Sigmoid colon (tissue), 7 donors: Measurements from ENCODE around the gene WSCD1. TPM values are rescaled to one million over a fixed set of nuclear protein-coding genes. Genes with fewer than 3 reads are reported as not detected.

ENCODE experiments used
- DNase-seq: peaks from one replicate; pipeline ENCODE4 v3.0.0-alpha.2; 2019
- H3K27ac ChIP-seq, 4 donors: fragments of 200-600 bp; sonication (generic); one replicate each; pipeline ENCODE4 v1.5.1; 2016 to 2019; ENCODE audit warnings: mild to moderate bottlenecking in 1 of 4
- H3K27me3 ChIP-seq, 3 donors: fragments of 200-600 bp; sonication (generic); one replicate each; pipeline ENCODE4 v1.5.1; 2019; ENCODE audit warnings: mild to moderate bottlenecking in 1 of 3
- H3K36me3 ChIP-seq, 4 donors: fragments of 200-600 bp; sonication (generic); one replicate each; pipeline ENCODE4 v1.5.1; 2016 to 2019
- H3K4me1 ChIP-seq, 4 donors: fragments of 200-600 bp; sonication (generic); one replicate each; pipeline ENCODE4 v1.5.1; 2017 to 2019
- H3K4me3 ChIP-seq, 4 donors: fragments of 200-600 bp; sonication (generic); one replicate each; pipeline ENCODE4 v1.5.1; 2017 to 2019; ENCODE audit warnings: mild to moderate bottlenecking in 2 of 4, moderate library complexity in 1 of 4
- H3K9me3 ChIP-seq, 4 donors: fragments of 200-600 bp in 3 of 4; sonication (generic) in 3 of 4; one replicate each; pipeline versions ENCODE4 v1.5.1 to v1.6.1; 2013 to 2019
- EP300 ChIP-seq, 4 donors: sonication (generic); formaldehyde crosslinking; IDR thresholded peaks; one replicate each; pipeline ENCODE4 v1.6.1; 2017; ENCODE audit warnings: antibody characterized with exemption in 4 of 4
- POLR2A ChIP-seq, 2 donors: fragments of 450-650 bp; IDR thresholded peaks; one replicate each; pipeline ENCODE4 v1.6.1; 2016; ENCODE audit warnings: antibody characterized with exemption in 2 of 2, mild to moderate bottlenecking in 2 of 2, moderate library complexity in 2 of 2
- POLR2AphosphoS5 ChIP-seq, 4 donors: sonication (generic); formaldehyde crosslinking; IDR thresholded peaks; one replicate each; pipeline ENCODE4 v1.6.1; 2017; ENCODE audit warnings: antibody characterized with exemption in 4 of 4
- WGBS, 2 donors: extraction: QIAGEN DNeasy Blood & Tissue Kit; methylation state at CpG; one replicate each; pipeline ENCODE4 v1.1.7; 2013; 5-methylcytosine and 5-hydroxymethylcytosine counted together
- intact Hi-C: fragments of 100-400 bp; cut with DNase I; formaldehyde crosslinking; loops from one replicate; pipeline ENCODE4 v1.15.1; 2023
- polyA plus RNA-seq, 3 donors: library from polyadenylated mRNA; stranded (reverse); fragments of 200-250 nt; gene quantifications; one replicate each; pipeline ENCODE4 v1.2.3, GENCODE V29; 2013
- total RNA-seq, 4 donors: library from RNA; depleted of rRNA; stranded (reverse); fragments of >200 nt; gene quantifications; one replicate each; pipeline ENCODE4 v1.1.0, GENCODE V29; 2016
- TF ChIP-seq, protein P1 (sequence below), 4 experiments: fragments of 450-650 bp in 3 of 4; fragments of 200-600 bp in 1 of 4; IDR thresholded peaks; one replicate each; pipeline ENCODE4 v1.5.1; 2016 to 2019; ENCODE audit warnings: antibody characterized with exemption in 4 of 4, mild to moderate bottlenecking in 3 of 4, moderate library complexity in 2 of 4
- donor health status: healthy with polysubstance abuse.
- donor health status: Bipolar disorder and iron deficiency.
- donor health status: healthy.

Gene WSCD1
- total and polyA plus RNA-seq, 7 donors, result 1.6 to 9.6 (median 3.8) TPM

DNA sequence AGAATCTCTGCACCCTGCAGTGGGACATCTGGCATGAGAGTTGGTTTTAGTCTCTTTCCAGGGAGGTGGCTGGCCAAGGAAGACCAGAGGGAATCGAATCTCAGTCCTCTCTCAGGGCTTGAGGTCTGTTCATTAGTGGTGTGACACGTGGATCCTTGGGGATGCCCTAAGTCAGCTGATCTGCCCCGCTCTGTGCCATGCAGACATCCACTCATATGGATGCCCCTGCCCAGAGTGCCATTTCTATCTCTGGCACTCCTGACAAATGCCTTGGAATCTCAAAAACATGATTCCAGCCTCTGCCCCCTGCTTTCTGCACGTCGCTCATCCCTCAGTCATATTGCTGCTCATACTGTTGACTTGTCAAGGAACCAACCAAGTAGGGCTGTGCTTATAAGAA is 38.8 kb downstream of the WSCD1 start:
- Histone ChIP-seq H3K4me3 (no peak overlapping the region), H3K27ac (no peak overlapping the region), H3K36me3 (no peaks in the 10 kb centered on the region), H3K4me1 (no peaks in the 10 kb centered on the region), H3K9me3 (no peaks in the 10 kb centered on the region), H3K27me3 (no peaks in the 10 kb centered on the region)
- WGBS, 2 donors, result 89 to 92% methylated on average over 5 of the region's 5 CpGs
- TF ChIP-seq POLR2A (IDR thresholded peaks at IDR 0.05) (no peak), POLR2AphosphoS5 (IDR thresholded peaks at IDR 0.05) (no peak), EP300 (IDR thresholded peaks at IDR 0.05) (no peak)
- TF ChIP-seq, protein P1, sequence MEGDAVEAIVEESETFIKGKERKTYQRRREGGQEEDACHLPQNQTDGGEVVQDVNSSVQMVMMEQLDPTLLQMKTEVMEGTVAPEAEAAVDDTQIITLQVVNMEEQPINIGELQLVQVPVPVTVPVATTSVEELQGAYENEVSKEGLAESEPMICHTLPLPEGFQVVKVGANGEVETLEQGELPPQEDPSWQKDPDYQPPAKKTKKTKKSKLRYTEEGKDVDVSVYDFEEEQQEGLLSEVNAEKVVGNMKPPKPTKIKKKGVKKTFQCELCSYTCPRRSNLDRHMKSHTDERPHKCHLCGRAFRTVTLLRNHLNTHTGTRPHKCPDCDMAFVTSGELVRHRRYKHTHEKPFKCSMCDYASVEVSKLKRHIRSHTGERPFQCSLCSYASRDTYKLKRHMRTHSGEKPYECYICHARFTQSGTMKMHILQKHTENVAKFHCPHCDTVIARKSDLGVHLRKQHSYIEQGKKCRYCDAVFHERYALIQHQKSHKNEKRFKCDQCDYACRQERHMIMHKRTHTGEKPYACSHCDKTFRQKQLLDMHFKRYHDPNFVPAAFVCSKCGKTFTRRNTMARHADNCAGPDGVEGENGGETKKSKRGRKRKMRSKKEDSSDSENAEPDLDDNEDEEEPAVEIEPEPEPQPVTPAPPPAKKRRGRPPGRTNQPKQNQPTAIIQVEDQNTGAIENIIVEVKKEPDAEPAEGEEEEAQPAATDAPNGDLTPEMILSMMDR (IDR thresholded peaks at IDR 0.05), result no peak
- intact Hi-C loops, result no loop called here
- no peak for DNase-seq

DNA sequence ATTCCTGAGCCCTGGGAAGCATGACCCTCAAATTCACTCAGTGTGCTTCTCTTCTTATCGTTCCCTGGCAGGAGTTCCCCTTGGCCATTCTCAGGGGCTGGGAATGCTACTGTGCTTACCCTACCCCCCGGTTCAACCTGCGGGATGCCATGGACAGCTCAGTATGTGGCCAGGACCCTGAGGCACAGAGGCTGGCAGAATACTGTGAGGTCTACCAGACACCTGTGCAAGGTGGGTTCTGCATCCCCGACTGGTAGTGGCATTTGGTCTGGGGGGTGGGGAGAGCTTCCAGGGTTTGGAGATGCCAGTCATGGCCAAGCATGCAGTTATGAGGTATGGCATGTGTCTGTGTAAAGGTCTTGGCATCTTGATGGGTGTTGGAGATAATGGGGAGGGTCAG is 39.4 kb downstream of the WSCD1 start:
- no peak for DNase-seq
- intact Hi-C loops, result no loop called here
- WGBS, 2 donors, result 92 to 95% methylated on average over 4 of the region's 4 CpGs
- no peak overlapping the region for H3K27ac ChIP-seq
- TF ChIP-seq, protein P1 (IDR thresholded peaks at IDR 0.05), result no peak
- TF ChIP-seq POLR2AphosphoS5 (IDR thresholded peaks at IDR 0.05), result no peak
- no peaks in the 10 kb centered on the region for H3K36me3 ChIP-seq
- no peak overlapping the region for H3K4me3 ChIP-seq
- no peaks in the 10 kb centered on the region for H3K4me1 ChIP-seq
- no peaks in the 10 kb centered on the region for H3K27me3 ChIP-seq
- no peaks in the 10 kb centered on the region for H3K9me3 ChIP-seq

DNA sequence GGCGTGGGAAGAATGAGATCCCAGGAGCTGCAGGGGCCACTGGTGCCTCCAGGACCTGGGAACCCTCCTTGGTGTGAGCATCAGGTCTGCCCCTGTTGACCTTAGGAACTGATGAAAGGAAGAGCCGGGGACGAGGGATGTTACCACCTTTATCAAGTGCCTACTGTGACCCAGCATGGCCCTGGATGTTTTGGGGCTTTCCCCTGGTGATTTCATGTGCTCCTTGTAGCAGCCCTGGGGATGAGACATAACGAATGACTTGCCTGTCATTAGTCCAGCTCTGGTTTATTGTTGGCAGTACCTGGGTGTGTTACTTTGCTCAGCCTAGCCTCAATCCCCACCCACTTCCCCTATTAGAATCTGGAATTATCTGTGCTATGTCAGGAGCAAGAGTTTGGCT is 39.9 kb downstream of the WSCD1 start:
- TF ChIP-seq POLR2A (IDR thresholded peaks at IDR 0.05) (no peak), POLR2AphosphoS5 (IDR thresholded peaks at IDR 0.05) (no peak), EP300 (IDR thresholded peaks at IDR 0.05) (no peak)
- TF ChIP-seq, protein P1 (IDR thresholded peaks at IDR 0.05), result no peak
- intact Hi-C loops, result no loop called here
- Histone ChIP-seq H3K4me3 (no peak overlapping the region), H3K36me3 (no peaks in the 10 kb centered on the region), H3K4me1 (no peaks in the 10 kb centered on the region), H3K27ac (no peak overlapping the region), H3K9me3 (no peaks in the 10 kb centered on the region), H3K27me3 (no peaks in the 10 kb centered on the region)
- 51 to 76% methylated on average over 4 of the region's 4 CpGs for WGBS, 2 donors
- no peak for DNase-seq

DNA sequence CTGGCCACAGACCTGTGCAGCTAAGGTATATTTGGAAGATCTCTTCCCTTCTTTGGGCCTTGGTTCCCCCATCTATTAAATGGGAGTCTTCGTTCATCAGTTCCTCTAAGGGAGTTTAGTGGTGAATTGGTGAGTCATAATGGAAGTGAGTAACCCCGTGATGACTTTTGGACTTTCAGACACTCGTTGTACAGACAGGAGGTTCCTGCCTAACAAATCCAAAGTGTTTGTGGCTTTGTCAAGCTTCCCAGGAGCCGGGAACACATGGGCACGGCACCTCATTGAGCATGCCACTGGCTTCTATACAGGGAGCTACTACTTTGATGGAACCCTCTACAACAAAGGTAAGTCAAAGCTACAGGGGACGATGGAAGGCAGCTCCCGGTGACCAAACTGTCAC is 40.4 kb downstream of the WSCD1 start:
- no peaks in the 10 kb centered on the region for H3K4me1 ChIP-seq
- H3K27me3 ChIP-seq, result no peaks in the 10 kb centered on the region
- H3K36me3 ChIP-seq, result no peaks in the 10 kb centered on the region
- H3K9me3 ChIP-seq, result no peaks in the 10 kb centered on the region
- 39 to 71% methylated on average over 7 of the region's 7 CpGs for WGBS, 2 donors
- DNase-seq, result no peak
- no peak overlapping the region for H3K4me3 ChIP-seq
- no peak overlapping the region for H3K27ac ChIP-seq
- no peak for TF ChIP-seq EP300 (IDR thresholded peaks at IDR 0.05)
- intact Hi-C loops, result no loop called here

DNA sequence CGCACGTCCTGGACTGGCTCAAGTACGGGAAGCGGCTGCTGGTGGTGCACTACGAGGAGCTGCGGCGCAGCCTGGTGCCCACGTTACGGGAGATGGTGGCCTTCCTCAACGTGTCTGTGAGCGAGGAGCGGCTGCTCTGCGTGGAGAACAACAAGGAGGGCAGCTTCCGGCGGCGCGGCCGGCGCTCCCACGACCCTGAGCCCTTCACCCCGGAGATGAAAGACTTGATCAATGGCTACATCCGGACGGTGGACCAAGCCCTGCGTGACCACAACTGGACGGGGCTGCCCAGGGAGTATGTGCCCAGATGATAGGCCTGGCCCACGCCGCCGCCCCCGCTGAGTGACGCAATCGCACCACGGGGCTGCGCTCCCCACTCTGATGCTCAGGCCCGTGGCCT is 50.2 kb downstream of the WSCD1 start:
- no peak for TF ChIP-seq POLR2A (IDR thresholded peaks at IDR 0.05)
- Histone ChIP-seq H3K9me3 (peaks cover 0 to 7% (median under 1%) of the 10 kb centered on the region in 4 donors), H3K27ac (no peak overlapping the region), H3K4me3 (no peak overlapping the region), H3K27me3 (no peaks in the 10 kb centered on the region), H3K4me1 (no peaks in the 10 kb centered on the region), H3K36me3 (no peaks in the 10 kb centered on the region)
- DNase-seq, result no peak
- intact Hi-C loops, result no loop called here
- 95 to 96% methylated on average over 34 of the region's 34 CpGs for WGBS, 2 donors

DNA sequence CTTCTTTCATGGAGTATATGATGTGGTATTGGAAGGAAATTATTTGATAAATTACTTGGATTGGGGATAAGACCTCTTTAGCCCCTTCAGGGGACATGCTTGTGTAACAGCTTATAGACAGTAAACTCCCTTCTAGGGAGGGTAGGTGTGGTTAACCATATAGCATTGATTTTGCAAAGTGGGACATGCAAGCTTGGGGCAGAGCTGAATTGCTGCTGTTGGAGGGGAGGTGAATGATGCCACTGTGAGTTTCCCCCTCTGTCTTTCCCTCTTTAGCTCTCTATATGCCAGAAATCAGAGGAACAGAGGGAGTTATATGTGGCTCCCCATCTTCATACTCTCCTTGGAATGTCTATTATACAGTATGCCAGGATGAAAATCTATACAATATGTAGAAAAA is 54.7 kb downstream of the WSCD1 start:
- no peaks in the 10 kb centered on the region for H3K36me3 ChIP-seq
- intact Hi-C loops, result no loop called here
- DNase-seq, result no peak
- H3K27me3 ChIP-seq, result no peaks in the 10 kb centered on the region
- no peaks in the 10 kb centered on the region for H3K4me1 ChIP-seq
- no peak overlapping the region for H3K27ac ChIP-seq
- peaks cover 0 to 7% (median 3%) of the 10 kb centered on the region in 4 donors for H3K9me3 ChIP-seq
- no peak overlapping the region for H3K4me3 ChIP-seq
- TF ChIP-seq POLR2AphosphoS5 (IDR thresholded peaks at IDR 0.05) (no peak), POLR2A (IDR thresholded peaks at IDR 0.05) (no peak), EP300 (IDR thresholded peaks at IDR 0.05) (no peak)
- TF ChIP-seq, protein P1 (IDR thresholded peaks at IDR 0.05), result no peak
